GM21367 (cell line): ENCODE measurements around the gene UBAP2L.
"Not testable (repeated sequence)": the region's sequence is repeated elsewhere in the genome, so short reads cannot be mapped to it uniquely, and the experiment has no call there.

ENCODE experiments used
- ATAC-seq: cut with Tn5 transposase; IDR thresholded peaks from one replicate; pipeline ENCODE4 v1.9.1; 2021; ENCODE audit not compliant: unreplicated experiment

The UBAP2L gene

DNA sequence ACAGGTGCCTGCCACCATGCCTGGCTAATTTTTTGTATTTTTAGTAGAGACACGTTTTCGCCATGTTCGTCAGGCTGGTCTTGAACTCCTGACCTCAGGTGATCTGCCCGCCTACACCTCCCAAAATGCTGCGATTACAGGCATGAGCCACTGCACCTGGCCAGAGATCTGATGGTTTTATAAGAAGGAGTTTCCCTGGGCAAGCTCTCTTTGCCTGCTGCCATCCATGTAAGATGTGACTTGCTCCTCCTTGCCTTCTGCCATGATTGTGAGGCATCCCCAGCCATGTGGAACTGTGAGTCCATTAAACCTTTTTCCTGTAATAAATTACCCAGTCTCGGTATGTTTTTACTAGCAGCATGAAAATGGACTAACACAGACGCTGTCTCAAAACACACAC is 88.4 kb downstream of the UBAP2L start:
- ATAC-seq, result not testable (repeated sequence)

DNA sequence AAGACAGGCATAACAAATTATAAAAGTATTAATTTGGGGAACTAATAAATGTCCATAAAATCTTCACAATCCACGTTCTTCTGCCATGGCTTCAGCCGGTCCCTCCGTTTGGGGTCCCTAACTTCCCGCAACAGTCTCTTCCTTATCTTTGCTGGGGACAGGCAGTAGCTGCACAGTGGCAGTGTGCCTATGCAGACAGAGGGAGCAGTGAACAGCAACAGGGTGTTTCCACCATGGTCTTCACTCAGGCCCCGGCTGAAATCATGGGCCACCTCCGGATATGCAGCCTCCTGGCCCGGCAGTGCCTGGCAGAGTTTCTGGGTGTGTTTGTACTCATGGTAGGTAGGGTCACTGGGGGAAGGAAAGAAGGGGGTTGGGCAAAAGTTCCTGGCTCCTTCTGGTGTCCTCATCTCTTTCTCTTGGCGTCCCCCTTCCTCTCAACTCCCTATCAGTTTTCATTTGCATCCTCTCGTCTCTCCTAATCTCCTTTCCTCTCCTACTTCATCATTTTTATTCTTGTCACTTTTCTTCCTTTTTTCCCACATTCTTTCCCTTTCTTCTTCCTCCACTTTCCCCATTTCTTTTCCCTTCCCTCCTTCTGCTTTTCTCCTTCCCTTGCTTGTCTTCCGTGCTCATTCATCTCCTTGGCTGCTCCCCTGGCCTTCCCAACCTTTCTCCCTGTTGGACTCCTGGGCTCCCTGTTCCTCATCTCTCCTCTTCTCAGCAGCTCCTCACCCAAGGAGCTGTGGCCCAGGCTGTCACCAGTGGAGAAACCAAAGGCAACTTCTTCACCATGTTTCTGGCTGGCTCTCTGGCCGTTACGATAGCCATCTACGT is 91.7 kb downstream of the UBAP2L start:
- not testable (repeated sequence) for ATAC-seq

DNA sequence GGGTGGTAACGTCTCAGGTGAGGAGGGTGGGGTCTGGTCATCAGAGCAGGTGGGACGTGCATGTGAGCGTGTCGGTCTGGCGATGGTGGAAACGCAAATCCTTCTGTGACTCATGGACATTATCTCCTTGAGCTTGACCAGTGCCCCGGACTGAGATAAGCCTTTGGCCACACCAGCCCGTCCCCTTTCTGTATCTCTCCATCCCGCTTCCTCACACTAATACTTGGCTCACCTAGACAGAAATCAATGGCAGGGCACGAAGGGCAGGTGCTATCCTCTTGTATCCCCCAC is 92.3 kb downstream of the UBAP2L start:
- no peak for ATAC-seq

DNA sequence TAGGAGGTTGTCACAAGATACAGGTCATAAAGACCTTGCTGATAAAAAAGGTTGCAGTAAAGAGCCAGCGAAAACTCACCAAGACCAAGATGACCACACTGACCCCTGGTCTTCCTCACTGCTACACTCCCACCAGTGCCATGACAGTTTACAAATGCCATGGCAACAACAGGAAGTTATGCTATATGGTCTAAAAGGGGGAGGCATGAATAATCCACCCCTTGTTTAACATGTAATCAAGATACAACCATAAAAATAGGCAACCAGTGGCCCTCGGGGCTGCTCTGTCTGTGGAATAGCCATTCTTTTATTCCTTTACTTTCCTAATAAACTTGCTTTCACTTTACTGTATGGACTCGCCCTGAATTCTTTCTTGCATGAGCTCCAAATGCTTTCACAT is 93.5 kb downstream of the UBAP2L start:
- not testable (repeated sequence) for ATAC-seq

DNA sequence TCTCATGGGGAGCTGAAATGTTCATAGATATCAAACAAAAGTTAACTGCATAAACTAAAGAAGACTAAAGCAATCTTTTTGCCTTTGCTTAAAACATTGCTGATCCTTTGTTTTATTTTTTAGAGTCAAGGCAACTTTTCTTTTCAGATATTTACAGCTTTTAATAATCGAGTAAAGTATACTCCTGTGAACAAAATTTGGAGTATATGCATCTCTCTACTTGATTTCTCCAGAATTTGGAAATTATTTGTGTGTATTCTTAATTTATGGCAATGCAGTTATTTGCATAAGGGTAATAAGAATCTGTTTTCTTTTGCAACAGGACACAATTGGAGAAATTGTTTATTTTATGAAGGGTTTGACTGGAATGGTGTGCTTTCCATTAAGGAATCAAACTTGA is 95.9 kb downstream of the UBAP2L start:
- ATAC-seq, result no peak

DNA sequence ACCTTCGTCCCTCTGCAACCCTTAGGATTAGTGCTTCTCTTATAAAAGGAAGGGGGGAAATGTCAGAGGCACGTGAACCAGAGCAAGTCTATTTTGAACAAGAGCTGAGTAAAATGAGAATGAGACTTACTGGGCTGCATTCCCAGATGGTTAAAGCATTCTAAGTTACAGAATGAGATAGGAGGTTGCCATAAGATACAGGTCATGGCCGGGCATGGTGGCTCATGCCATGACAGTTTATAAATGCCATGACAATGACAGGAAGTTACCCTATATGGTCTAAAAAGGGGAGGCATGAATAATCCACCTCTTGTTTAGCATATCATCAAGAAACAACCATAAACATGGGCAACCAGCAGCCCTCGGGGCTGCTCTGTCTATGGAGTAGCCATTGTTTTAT is 97.6 kb downstream of the UBAP2L start:
- ATAC-seq, result no peak
